MM.1S (cell line): ENCODE data around the gene CTSD.

Experiments used
- CTCF ChIP-seq: fragments of 300-600 bp; sonication (generic); IDR thresholded peaks from 2 replicates; pipeline ENCODE4 v1.5.1; 2016; ENCODE audit warnings: antibody characterized with exemption, low read length, mixed read lengths
- EZH2 ChIP-seq: fragments of 300-600 bp; sonication (generic); optimal IDR thresholded peaks from 2 replicates; pipeline ENCODE3; 2017; ENCODE audit warnings: low read depth, mild to moderate bottlenecking, antibody characterized with exemption, low read length, mixed read lengths
- EZH2phosphoT487 ChIP-seq: fragments of 300-600 bp; sonication (generic); IDR thresholded peaks from 2 replicates; pipeline ENCODE4 v1.6.1; 2018; ENCODE audit warnings: antibody characterized with exemption, low read length

DNA sequence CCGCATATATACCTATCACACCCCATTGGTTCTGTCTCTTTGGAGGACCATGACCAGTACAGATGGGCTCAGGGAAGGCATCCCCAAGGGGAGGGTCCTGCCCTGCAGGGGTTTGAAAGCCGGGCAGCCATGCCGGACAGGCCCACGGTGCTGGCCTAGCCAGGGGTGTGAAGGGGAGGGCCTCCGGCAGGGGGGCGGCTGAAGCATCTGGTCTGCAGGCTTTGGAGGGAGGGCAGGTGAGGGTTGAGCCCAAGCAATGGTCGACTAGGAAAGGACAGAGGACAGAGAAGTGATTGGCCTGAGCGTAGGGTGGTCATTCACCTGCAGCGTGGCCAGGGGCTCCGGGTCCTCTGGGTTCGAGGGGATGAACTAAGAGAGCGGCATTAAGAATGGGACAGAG, 11.2 kb upstream of the CTSD start:
- TF ChIP-seq CTCF = no peak
- TF ChIP-seq EZH2 = no peak
- TF ChIP-seq EZH2phosphoT487 = no peak
